ENCODE measurements around the gene CEP57L1.

GRCh38 chr6:109212683-109213082, 117.4 kb downstream of the CEP57L1 start:
- TF ChIP-seq CTCF (IDR thresholded peaks at IDR 0.05) (no peak), POLR2A (IDR thresholded peaks at IDR 0.05) (no peak)

Data from body of pancreas (tissue), 4 donors.